Prostate gland (tissue), 2 donors: ENCODE results near the gene TP63. TPM values are rescaled to one million over a fixed set of nuclear protein-coding genes. Genes with fewer than 3 reads are reported as not detected.
"Not testable (repeated sequence)": the region's sequence is repeated elsewhere in the genome, so short reads cannot be mapped to it uniquely, and the experiment has no call there.

ENCODE experiments used
- DNase-seq: peaks from one replicate; pipeline ENCODE4 v3.0.0-alpha.2; 2019; ENCODE audit warnings: low spot score
- H3K27ac ChIP-seq, 2 donors: fragments of 200-600 bp; sonication (generic); 2 replicates each; pipeline ENCODE4 v1.5.1; 2017 to 2019
- H3K27me3 ChIP-seq: fragments of 200-600 bp; sonication (generic); replicated peaks from 2 replicates; pipeline ENCODE4 v1.5.1; 2019; ENCODE audit not compliant: insufficient read depth
- H3K36me3 ChIP-seq, 2 donors: fragments of 200-600 bp; sonication (generic); 1 replicate in 1 of 2; 2 replicates in 1 of 2; pipeline versions ENCODE4 v1.5.1 to v1.8.1; 2017 to 2019
- H3K4me1 ChIP-seq: fragments of 200-600 bp; sonication (generic); replicated peaks from 2 replicates; pipeline ENCODE4 v1.5.1; 2019
- H3K4me3 ChIP-seq, 2 donors: fragments of 200-600 bp; sonication (generic); 2 replicates each; pipeline ENCODE4 v1.5.1; 2017 to 2019
- H3K9me3 ChIP-seq: fragments of 200-600 bp; sonication (generic); 2 replicates; pipeline ENCODE4 v1.5.1; 2017
- CTCF ChIP-seq, 4 experiments: fragments of 200-600 bp in 2 of 4; fragments of 450-650 bp in 2 of 4; sonication (generic) in 2 of 4; IDR thresholded peaks; 1 replicate in 3 of 4; 2 replicates in 1 of 4; pipeline ENCODE4 v1.5.1; 2016 to 2019; ENCODE audit warnings: antibody characterized with exemption in 4 of 4, mild to moderate bottlenecking in 2 of 4, moderate library complexity in 2 of 4
- POLR2A ChIP-seq: fragments of 450-650 bp; IDR thresholded peaks from one replicate; pipeline ENCODE4 v1.6.1; 2016; ENCODE audit warnings: antibody characterized with exemption, mild to moderate bottlenecking
- POLR2AphosphoS5 ChIP-seq: sonication (generic); formaldehyde crosslinking; IDR thresholded peaks from one replicate; pipeline ENCODE4 v1.6.1; 2017; ENCODE audit warnings: antibody characterized with exemption
- WGBS: methylation state at CpG from one replicate; pipeline ENCODE4 v1.1.5; 2018; 5-methylcytosine and 5-hydroxymethylcytosine counted together
- intact Hi-C: fragments of 100-400 bp; cut with DNase I; formaldehyde crosslinking; loops from one replicate; pipeline ENCODE4 v1.14.2; 2022
- total RNA-seq, 2 donors: library from RNA; depleted of rRNA; stranded (reverse); fragments of >200 nt; gene quantifications; one replicate each; pipeline ENCODE4 v1.1.0, GENCODE V29; 2016

Gene TP63
- total RNA-seq, 2 donors from 2014 or later, result 39.9 to 67.5 TPM

- Histone ChIP-seq H3K27ac (no peak overlapping the region), H3K9me3 (no peaks in the 10 kb centered on the region), H3K4me1 (no peaks in the 10 kb centered on the region), H3K36me3 (no peaks in the 10 kb centered on the region), H3K4me3 (no peak overlapping the region), H3K27me3 (no peaks in the 10 kb centered on the region)
- no peak for DNase-seq
- TF ChIP-seq POLR2AphosphoS5 (no peak), CTCF (IDR thresholded peaks at IDR 0.05) (no peak), POLR2A (no peak)
- intact Hi-C loops, result no loop called here
- WGBS, result 80% methylated on average over 1 of the region's 1 CpG
These were observed 114.4 kb downstream of the TP63 start for GRCh38 chr3:189745622-189746021.

GRCh38 chr3:189748046-189748445 is 116.9 kb downstream of the TP63 start:
- WGBS, result 86% methylated on average over 2 of the region's 2 CpGs
- intact Hi-C loops, result no loop called here
- TF ChIP-seq POLR2A, result no peak
- no peak for TF ChIP-seq POLR2AphosphoS5
- TF ChIP-seq CTCF (IDR thresholded peaks at IDR 0.05), result no peak
- H3K27me3 ChIP-seq, result no peaks in the 10 kb centered on the region
- no peaks in the 10 kb centered on the region for H3K4me1 ChIP-seq
- H3K27ac ChIP-seq, result no peak overlapping the region
- no peaks in the 10 kb centered on the region for H3K36me3 ChIP-seq
- no peak overlapping the region for H3K4me3 ChIP-seq
- no peaks in the 10 kb centered on the region for H3K9me3 ChIP-seq
- no peak for DNase-seq

- 99% methylated on average over 4 of the region's 4 CpGs for whole genome bisulfite sequencing
- H3K27me3 ChIP-seq, DNase-seq, H3K4me1 ChIP-seq, H3K4me3 ChIP-seq, H3K27ac ChIP-seq, intact Hi-C loops, H3K9me3 ChIP-seq, H3K36me3 ChIP-seq: not testable (repeated sequence)
These were observed 119.8 kb downstream of the TP63 start for GRCh38 chr3:189750972-189751371.

GRCh38 chr3:189754356-189754755 is 123.2 kb downstream of the TP63 start:
- no peaks in the 10 kb centered on the region for H3K4me1 ChIP-seq
- WGBS, result 89% methylated on average over 2 of the region's 2 CpGs
- intact Hi-C loops, result no loop called here
- no peaks in the 10 kb centered on the region for H3K27me3 ChIP-seq
- no peak overlapping the region for H3K27ac ChIP-seq
- no peaks in the 10 kb centered on the region for H3K9me3 ChIP-seq
- H3K4me3 ChIP-seq, result no peak overlapping the region
- H3K36me3 ChIP-seq, result no peaks in the 10 kb centered on the region
- TF ChIP-seq POLR2A, result no peak
- TF ChIP-seq CTCF (IDR thresholded peaks at IDR 0.05), result no peak
- no peak for TF ChIP-seq POLR2AphosphoS5
- no peak for DNase-seq

- intact Hi-C loops, result no loop called here
- Histone ChIP-seq H3K9me3 (no peaks in the 10 kb centered on the region), H3K36me3 (no peaks in the 10 kb centered on the region), H3K27me3 (no peaks in the 10 kb centered on the region), H3K27ac (no peak overlapping the region), H3K4me3 (no peak overlapping the region), H3K4me1 (no peaks in the 10 kb centered on the region)
- TF ChIP-seq POLR2AphosphoS5 (no peak), POLR2A (no peak), CTCF (IDR thresholded peaks at IDR 0.05) (no peak)
- no peak for DNase-seq
These were observed 125.4 kb downstream of the TP63 start for GRCh38 chr3:189756582-189757078.
